ENCODE results near the gene LDB3. TPM values are rescaled to one million over a fixed set of nuclear protein-coding genes. Genes with fewer than 3 reads are reported as not detected.

Gene LDB3
- total RNA-seq, 2 experiments from 2014 or later = 0.07 to 0.09 TPM

DNA sequence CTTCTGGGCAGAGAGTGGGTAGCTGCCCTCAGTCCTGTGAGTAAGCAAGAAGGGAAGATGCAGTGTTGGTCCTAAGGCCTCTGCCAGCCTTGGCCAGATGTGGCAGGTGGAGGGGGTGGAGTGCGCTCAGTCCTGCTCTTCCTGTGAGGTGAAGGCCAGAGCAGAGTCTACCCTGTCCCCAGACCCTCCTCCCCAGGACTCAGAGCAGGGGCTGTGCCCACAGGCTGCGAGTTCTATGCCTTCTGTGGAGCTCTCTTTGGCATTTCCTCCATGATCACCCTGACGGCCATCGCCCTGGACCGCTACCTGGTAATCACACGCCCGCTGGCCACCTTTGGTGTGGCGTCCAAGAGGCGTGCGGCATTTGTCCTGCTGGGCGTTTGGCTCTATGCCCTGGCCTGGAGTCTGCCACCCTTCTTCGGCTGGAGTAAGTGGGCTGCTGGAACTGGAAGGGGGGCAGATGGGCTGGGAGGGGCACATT lies 10.0 kb upstream of the LDB3 start:
- DNase-seq = no peak
- H3K36me3 Mint-ChIP-seq (ENCODE audit: low read depth) = no peaks in the 10 kb centered on the region
- no peak for ATAC-seq
- TF ChIP-seq, protein P1, sequence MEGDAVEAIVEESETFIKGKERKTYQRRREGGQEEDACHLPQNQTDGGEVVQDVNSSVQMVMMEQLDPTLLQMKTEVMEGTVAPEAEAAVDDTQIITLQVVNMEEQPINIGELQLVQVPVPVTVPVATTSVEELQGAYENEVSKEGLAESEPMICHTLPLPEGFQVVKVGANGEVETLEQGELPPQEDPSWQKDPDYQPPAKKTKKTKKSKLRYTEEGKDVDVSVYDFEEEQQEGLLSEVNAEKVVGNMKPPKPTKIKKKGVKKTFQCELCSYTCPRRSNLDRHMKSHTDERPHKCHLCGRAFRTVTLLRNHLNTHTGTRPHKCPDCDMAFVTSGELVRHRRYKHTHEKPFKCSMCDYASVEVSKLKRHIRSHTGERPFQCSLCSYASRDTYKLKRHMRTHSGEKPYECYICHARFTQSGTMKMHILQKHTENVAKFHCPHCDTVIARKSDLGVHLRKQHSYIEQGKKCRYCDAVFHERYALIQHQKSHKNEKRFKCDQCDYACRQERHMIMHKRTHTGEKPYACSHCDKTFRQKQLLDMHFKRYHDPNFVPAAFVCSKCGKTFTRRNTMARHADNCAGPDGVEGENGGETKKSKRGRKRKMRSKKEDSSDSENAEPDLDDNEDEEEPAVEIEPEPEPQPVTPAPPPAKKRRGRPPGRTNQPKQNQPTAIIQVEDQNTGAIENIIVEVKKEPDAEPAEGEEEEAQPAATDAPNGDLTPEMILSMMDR (IDR thresholded peaks at IDR 0.05) = no peak
- no peak overlapping the region for H3K27ac Mint-ChIP-seq
- H3K4me3 Mint-ChIP-seq = no peak overlapping the region
- intact Hi-C loops (cut with micrococcal nuclease) = no loop called here
- ChIA-PET CTCF (no interaction called here), POLR2A (no interaction called here)
- no peaks in the 10 kb centered on the region for H3K4me1 Mint-ChIP-seq (ENCODE audit: low read depth)
- no peaks in the 10 kb centered on the region for H3K27me3 Mint-ChIP-seq
- H3K9me3 Mint-ChIP-seq = no peaks in the 10 kb centered on the region

DNA sequence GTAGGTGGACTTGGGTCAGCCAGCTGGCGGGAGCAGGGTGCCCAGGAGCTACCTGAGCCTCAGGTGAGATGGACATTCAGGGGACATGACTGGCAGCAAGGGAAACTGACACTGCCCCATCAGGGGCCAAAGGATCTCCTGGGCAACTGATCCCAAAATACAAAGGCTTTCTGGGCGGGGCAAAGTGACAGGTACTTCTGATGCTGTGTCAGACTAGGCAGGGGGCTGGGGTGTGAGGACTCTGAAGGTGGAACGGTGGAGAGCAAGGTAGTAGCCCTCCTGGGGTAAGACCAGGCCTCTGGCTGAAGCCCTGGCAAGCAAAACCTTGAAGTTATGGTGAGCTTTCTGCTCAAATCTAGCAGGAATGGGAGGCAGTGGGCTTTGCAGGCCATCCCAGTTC lies 9.6 kb upstream of the LDB3 start:
- H3K27ac Mint-ChIP-seq = no peak overlapping the region
- DNase-seq (no peak), ATAC-seq (no peak)
- no peaks in the 10 kb centered on the region for H3K36me3 Mint-ChIP-seq (ENCODE audit: low read depth)
- H3K9me3 Mint-ChIP-seq = no peaks in the 10 kb centered on the region
- H3K27me3 Mint-ChIP-seq = no peaks in the 10 kb centered on the region
- no peaks in the 10 kb centered on the region for H3K4me1 Mint-ChIP-seq (ENCODE audit: low read depth)
- TF ChIP-seq, protein P1 (IDR thresholded peaks at IDR 0.05) = no peak
- intact Hi-C loops (cut with micrococcal nuclease) = no loop called here
- ChIA-PET POLR2A (no interaction called here), CTCF (no interaction called here)
- H3K4me3 Mint-ChIP-seq = no peak overlapping the region

DNA sequence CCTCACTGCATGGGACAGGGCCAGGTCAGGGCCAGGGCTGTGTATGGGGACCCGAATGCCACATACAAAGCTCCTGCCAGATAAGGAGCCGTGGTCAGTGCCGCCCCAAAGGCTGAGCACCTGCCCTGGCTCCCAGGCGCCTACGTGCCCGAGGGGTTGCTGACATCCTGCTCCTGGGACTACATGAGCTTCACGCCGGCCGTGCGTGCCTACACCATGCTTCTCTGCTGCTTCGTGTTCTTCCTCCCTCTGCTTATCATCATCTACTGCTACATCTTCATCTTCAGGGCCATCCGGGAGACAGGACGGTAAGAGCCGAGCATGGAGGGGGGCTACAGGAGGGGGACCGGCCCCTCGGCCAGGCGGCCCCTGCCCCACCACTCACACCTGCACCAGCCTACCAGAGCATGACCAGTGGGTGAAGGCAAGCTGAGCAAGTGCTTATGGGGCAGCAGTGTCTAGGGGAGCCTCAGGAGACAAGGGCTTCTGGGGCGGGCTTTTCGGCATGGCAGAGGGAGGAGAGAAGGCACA lies 9.1 kb upstream of the LDB3 start:
- no peak for ATAC-seq
- intact Hi-C loops (cut with micrococcal nuclease) = no loop called here
- TF ChIP-seq, protein P1 (IDR thresholded peaks at IDR 0.05) = no peak
- no peaks in the 10 kb centered on the region for H3K9me3 Mint-ChIP-seq
- no peaks in the 10 kb centered on the region for H3K36me3 Mint-ChIP-seq (ENCODE audit: low read depth)
- ChIA-PET CTCF (no interaction called here), POLR2A (no interaction called here)
- H3K4me1 Mint-ChIP-seq (ENCODE audit: low read depth) = no peaks in the 10 kb centered on the region
- no peak overlapping the region for H3K27ac Mint-ChIP-seq
- DNase-seq = no peak
- no peak overlapping the region for H3K4me3 Mint-ChIP-seq
- H3K27me3 Mint-ChIP-seq = no peaks in the 10 kb centered on the region

DNA sequence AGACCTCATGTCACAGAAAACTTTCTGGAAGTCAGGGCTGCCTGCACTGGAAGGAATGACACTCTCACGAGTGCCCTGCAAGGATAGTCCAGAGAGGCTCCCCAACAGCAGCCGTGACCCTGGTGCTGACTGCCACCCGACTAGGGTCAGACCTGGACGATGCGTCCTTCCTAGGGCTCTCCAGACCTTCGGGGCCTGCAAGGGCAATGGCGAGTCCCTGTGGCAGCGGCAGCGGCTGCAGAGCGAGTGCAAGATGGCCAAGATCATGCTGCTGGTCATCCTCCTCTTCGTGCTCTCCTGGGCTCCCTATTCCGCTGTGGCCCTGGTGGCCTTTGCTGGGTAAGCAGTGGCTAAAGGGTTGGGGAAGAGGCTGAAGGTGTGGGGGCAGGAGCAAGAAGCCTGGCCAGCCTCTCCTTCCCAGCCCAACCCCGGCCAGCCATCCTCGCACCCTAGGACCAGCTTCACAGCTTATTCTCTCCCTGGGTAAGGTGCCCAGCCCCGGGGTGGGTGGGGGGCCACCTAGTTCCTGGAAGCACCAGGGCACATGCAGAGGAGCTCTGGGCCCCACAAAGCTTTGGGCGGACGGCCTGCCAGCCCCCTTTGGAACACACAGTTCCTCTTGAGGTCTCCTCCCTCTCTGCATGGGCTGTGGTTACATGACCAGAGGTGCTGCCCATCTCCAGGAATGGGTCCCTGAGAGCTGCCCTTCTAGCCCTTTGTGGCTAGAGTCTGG lies 8.4 kb upstream of the LDB3 start:
- no peak for DNase-seq
- ATAC-seq = no peak
- Mint-ChIP-seq H3K27ac (no peak overlapping the region), H3K27me3 (no peaks in the 10 kb centered on the region), H3K4me1 (ENCODE audit: low read depth) (no peaks in the 10 kb centered on the region), H3K36me3 (ENCODE audit: low read depth) (no peaks in the 10 kb centered on the region), H3K4me3 (no peak overlapping the region), H3K9me3 (no peaks in the 10 kb centered on the region)
- ChIA-PET POLR2A (no interaction called here), CTCF (no interaction called here)
- intact Hi-C loops (cut with micrococcal nuclease) = no loop called here
- TF ChIP-seq, protein P1 (IDR thresholded peaks at IDR 0.05) = no peak

DNA sequence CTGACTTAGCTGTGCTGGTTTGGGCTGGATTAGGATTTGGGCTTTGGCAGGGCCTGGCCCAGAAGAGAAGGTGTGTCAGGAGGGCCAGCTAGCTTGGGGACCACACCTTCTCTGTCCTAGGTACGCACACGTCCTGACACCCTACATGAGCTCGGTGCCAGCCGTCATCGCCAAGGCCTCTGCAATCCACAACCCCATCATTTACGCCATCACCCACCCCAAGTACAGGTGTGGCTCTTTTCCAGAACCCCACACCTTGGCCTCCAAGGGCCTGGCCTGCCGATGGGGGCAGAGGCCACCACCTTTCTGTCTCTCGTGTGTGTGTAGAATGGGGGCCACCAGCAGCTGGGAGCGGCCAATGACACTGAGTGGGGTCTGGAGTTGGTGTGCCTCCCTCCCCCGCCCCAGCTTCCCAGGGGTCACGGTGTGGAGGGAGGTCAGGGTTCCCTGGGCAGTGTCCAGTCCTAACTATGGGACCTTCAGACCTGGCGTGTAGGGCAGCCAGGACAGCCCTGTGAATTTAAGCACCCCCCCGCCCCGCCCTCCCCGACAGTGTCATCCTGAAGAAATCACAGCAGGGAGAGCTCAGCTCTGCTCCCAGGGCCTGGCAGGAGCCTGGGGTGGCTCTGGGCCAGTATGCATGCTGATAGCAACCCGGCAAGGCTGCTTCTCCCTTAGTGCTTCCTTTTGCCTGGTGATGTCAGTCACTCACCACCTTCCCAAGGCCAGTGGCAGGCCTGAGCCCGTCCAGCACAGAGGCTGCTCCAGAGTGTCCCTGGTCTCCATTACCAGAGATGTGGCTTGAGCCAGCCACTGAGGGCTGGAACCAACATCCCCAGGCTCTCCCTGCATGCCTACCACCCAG lies 6.9 kb upstream of the LDB3 start:
- H3K9me3 Mint-ChIP-seq = no peaks in the 10 kb centered on the region
- DNase-seq = no peak
- H3K4me3 Mint-ChIP-seq = no peak overlapping the region
- H3K27ac Mint-ChIP-seq = no peak overlapping the region
- ChIA-PET POLR2A (no interaction called here), CTCF (no interaction called here)
- H3K36me3 Mint-ChIP-seq (ENCODE audit: low read depth) = no peaks in the 10 kb centered on the region
- TF ChIP-seq, protein P1 (IDR thresholded peaks at IDR 0.05) = no peak
- no peaks in the 10 kb centered on the region for H3K27me3 Mint-ChIP-seq
- intact Hi-C loops (cut with micrococcal nuclease) = no loop called here
- no peak for ATAC-seq
- no peaks in the 10 kb centered on the region for H3K4me1 Mint-ChIP-seq (ENCODE audit: low read depth)

Data from activated CD8-positive, alpha-beta T cell treated with anti-CD3 and anti-CD28 coated beads for 36 hours (primary cell).